ENCODE results near the gene GRB10. TPM values are rescaled to one million over a fixed set of nuclear protein-coding genes. Genes with fewer than 3 reads are reported as not detected.

Gene GRB10
- total RNA-seq, 8 experiments from 2014 or later: 14.7 to 38.6 (median 30.9) TPM

DNA sequence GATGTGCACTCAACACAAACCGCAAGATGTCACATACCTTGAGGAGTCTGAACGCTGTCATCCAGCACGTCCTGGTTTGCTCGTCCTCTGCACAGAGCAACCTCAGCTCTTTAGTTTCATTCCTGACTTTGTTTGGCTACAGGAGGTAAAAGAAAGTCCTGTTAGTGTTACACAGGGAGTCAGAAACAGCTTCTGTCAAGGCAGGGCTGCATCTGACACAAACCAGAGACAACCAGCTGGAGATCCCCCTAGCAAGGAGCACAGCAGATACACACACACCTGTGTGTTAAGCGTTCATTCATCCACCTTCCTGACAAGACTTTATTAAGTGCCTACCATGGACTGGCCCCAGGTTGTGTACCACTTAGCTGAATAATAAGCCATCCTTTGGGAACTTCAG is 170.0 kb downstream of the GRB10 start:
- Histone ChIP-seq H3K4me1 (replicated peaks in 1 of 2) (no peaks in the 10 kb centered on the region), H3K27ac (no peak overlapping the region), H3K4me3 (no peak overlapping the region)
- WGBS, 10 experiments: 80 to 100% (median 96%) methylated on average over 1 to 5 of the region's 5 CpGs; no CpG with 5 or more reads in 4 of the 10 experiments
- in situ Hi-C loops (cut with MboI; ENCODE audit: low pct_unique_long_range_greater_than_20kb in 2 of 9, low sequenced_read_pairs in 9 of 9, unreplicated experiment in 9 of 9): loop anchor here in 1 of 9 experiments (25.0 kb wide), 1 partner anchor 150 kb away; the partner anchor contains the start of gene FIGNL1
- no peak for ATAC-seq (replicated peaks in 6 of 8)

DNA sequence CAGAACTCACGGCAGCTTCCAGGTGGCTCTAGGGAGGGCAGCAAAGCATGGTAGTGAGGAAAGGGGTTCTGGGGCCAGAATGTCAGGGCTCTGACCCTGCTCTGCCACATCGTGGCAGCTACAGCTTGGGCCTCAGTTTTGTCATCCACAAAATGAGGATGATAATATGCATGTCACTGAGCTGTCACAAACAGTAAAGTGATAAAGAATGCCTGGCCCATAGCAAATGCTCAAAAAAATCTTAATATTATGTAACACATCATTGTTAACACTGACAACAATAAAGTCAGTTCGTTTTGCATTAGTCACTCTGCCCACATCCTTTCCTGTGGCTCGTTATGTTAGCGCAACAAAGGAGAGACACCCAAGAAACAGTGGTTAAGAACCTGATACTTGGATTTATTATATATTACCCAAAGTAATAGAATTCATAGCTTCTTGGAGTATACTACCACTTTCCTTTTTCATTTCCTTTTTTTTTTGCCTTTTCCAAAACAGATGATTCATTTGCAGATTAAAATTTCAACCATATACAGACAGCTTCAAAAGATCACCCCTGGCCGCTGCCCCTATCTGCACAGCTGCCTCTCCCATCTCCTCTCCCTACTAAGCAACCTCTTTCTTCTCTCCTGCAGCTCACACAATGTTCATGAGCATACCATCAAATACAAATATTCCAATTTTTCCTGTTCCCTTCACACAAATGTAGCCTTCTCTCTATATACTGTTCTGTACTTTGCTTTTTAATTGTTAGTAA is 172.0 kb downstream of the GRB10 start:
- Histone ChIP-seq H3K4me1 (replicated peaks in 1 of 2) (no peaks in the 10 kb centered on the region), H3K27ac (no peak overlapping the region), H3K4me3 (no peak overlapping the region)
- no peak for ATAC-seq (replicated peaks in 6 of 8)
- in situ Hi-C loops (cut with MboI; ENCODE audit: low pct_unique_long_range_greater_than_20kb in 2 of 9, low sequenced_read_pairs in 9 of 9, unreplicated experiment in 9 of 9): loop anchor here in 1 of 9 experiments (25.0 kb wide), 1 partner anchor 148 kb away; the partner anchor contains the start of gene FIGNL1
- 34 to 96% (median 85%) methylated on average over 3 to 6 of the region's 6 CpGs for WGBS, 10 experiments

GRCh38 chr7:50608196-50608906 is 174.3 kb downstream of the GRB10 start:
- no peak overlapping the region for H3K4me3 ChIP-seq
- no peak for ATAC-seq (replicated peaks in 6 of 8)
- in situ Hi-C loops (cut with MboI; ENCODE audit: low pct_unique_long_range_greater_than_20kb in 2 of 9, low sequenced_read_pairs in 9 of 9, unreplicated experiment in 9 of 9): loop anchor here in 1 of 9 experiments (25.0 kb wide), 1 partner anchor 146 kb away; the partner anchor contains the start of gene FIGNL1
- H3K4me1 ChIP-seq (replicated peaks in 1 of 2): peaks cover 0 to 2% of the 10 kb centered on the region in 2 donors
- no peak overlapping the region for H3K27ac ChIP-seq
- WGBS, 10 experiments: 67 to 98% (median 84%) methylated on average over 4 to 9 of the region's 9 CpGs

- 68 to 100% (median 100%) methylated on average over 1 to 6 of the region's 6 CpGs; no CpG with 5 or more reads in 1 of the 10 experiments for WGBS, 10 experiments
- in situ Hi-C loops (cut with MboI; ENCODE audit: low pct_unique_long_range_greater_than_20kb in 2 of 9, low sequenced_read_pairs in 9 of 9, unreplicated experiment in 9 of 9): loop anchor here in 1 of 9 experiments (25.0 kb wide), 1 partner anchor 145 kb away; the partner anchor contains the start of gene FIGNL1
- Histone ChIP-seq H3K4me1 (replicated peaks in 1 of 2) (peaks cover 0 to 2% of the 10 kb centered on the region in 2 donors), H3K4me3 (no peak overlapping the region), H3K27ac (no peak overlapping the region)
- ATAC-seq (replicated peaks in 6 of 8): no peak
Measured at GRCh38 chr7:50607524-50608125, 175.1 kb downstream of the GRB10 start.

DNA sequence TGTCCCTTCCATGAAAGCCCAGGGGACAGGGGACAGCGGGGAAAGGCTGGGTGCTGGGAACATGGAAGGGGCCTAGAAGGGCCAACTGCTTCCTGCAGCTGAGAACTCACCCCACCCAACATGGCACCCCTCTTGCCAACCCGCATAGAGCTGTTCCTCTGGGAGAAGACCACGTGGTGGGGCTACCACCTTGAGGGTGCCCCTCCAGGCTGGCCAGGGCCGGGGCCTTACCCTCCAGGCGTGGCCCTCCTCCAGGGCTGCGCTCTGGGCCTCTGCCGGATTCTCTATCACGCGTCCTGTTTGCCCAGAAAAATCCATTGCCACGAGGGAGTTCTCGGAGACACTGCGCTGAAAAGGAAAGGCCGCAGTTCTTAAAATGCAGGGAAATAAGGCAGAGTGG is 177.6 kb downstream of the GRB10 start:
- ATAC-seq (replicated peaks in 6 of 8): no peak
- in situ Hi-C loops (cut with MboI; ENCODE audit: low pct_unique_long_range_greater_than_20kb in 2 of 9, low sequenced_read_pairs in 9 of 9, unreplicated experiment in 9 of 9): loop anchor here in 1 of 9 experiments (25.0 kb wide), 1 partner anchor 143 kb away; the partner anchor contains the start of gene FIGNL1
- H3K27ac ChIP-seq: no peak overlapping the region
- WGBS, 10 experiments: 88 to 100% (median 100%) methylated on average over 1 to 5 of the region's 13 CpGs; no CpG with 5 or more reads in 3 of the 10 experiments
- peaks cover 0 to 2% of the 10 kb centered on the region in 2 donors for H3K4me1 ChIP-seq (replicated peaks in 1 of 2)
- no peak overlapping the region for H3K4me3 ChIP-seq

DNA sequence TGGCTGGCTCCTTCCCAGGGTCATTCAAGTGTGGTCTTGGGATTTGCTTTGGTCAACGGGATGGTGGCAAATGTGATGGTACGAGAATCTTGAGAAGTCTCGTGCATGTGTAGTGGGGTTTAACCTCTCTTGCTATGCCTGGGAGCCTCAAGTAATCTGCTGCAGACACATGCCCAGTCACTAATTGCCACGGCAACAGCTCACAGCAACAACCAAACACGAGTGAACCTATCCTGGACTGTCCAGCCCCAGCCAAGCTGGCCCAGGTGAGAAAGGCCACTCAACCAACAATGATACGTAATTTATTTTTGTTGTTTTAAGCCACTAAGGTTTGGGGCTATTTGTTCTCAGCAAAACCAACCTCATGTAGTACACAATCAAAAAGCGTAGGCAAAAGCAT is 179.4 kb downstream of the GRB10 start:
- H3K4me3 ChIP-seq: no peak overlapping the region
- in situ Hi-C loops (cut with MboI; ENCODE audit: low pct_unique_long_range_greater_than_20kb in 2 of 9, low sequenced_read_pairs in 9 of 9, unreplicated experiment in 9 of 9): loop anchor here in 1 of 9 experiments (25.0 kb wide), 1 partner anchor 141 kb away; the partner anchor contains the start of gene FIGNL1
- no peak overlapping the region for H3K27ac ChIP-seq
- peak in 1 of 8 experiments; percentile 74 for ATAC-seq (replicated peaks in 6 of 8)
- H3K4me1 ChIP-seq (replicated peaks in 1 of 2): peaks cover 0 to 2% of the 10 kb centered on the region in 2 donors
- 67 to 100% (median 90%) methylated on average over 1 to 7 of the region's 7 CpGs; no CpG with 5 or more reads in 2 of the 10 experiments for WGBS, 10 experiments

- Histone ChIP-seq H3K27ac (peak overlapping the region in 1 of 2 donors; percentile 27), H3K4me1 (replicated peaks in 1 of 2) (peaks cover 2 to 4% of the 10 kb centered on the region in 2 donors), H3K4me3 (no peak overlapping the region)
- WGBS, 10 experiments: 80 to 90% (median 84%) methylated on average over 1 to 12 of the region's 12 CpGs; no CpG with 5 or more reads in 4 of the 10 experiments
- in situ Hi-C loops (cut with MboI; ENCODE audit: low pct_unique_long_range_greater_than_20kb in 2 of 9, low sequenced_read_pairs in 9 of 9, unreplicated experiment in 9 of 9): no loop called here
- peak in 1 of 8 experiments; percentile 56 for ATAC-seq (replicated peaks in 6 of 8)
Measured at GRCh38 chr7:50599385-50599784, 183.3 kb downstream of the GRB10 start.

- Histone ChIP-seq H3K4me1 (replicated peaks in 1 of 2) (peaks cover 2 to 4% of the 10 kb centered on the region in 2 donors), H3K4me3 (no peak overlapping the region), H3K27ac (no peak overlapping the region)
- in situ Hi-C loops (cut with MboI; ENCODE audit: low pct_unique_long_range_greater_than_20kb in 2 of 9, low sequenced_read_pairs in 9 of 9, unreplicated experiment in 9 of 9): no loop called here
- ATAC-seq (replicated peaks in 6 of 8): no peak
- 67 to 100% (median 85%) methylated on average over 1 to 9 of the region's 18 CpGs; no CpG with 5 or more reads in 2 of the 10 experiments for WGBS, 10 experiments
Measured at GRCh38 chr7:50598460-50599343, 184.0 kb downstream of the GRB10 start.

GRCh38 chr7:50596484-50596883 is 186.2 kb downstream of the GRB10 start:
- peaks cover 0 to 4% of the 10 kb centered on the region in 2 donors for H3K4me1 ChIP-seq (replicated peaks in 1 of 2)
- H3K27ac ChIP-seq: no peak overlapping the region
- no peak for ATAC-seq (replicated peaks in 6 of 8)
- in situ Hi-C loops (cut with MboI; ENCODE audit: low pct_unique_long_range_greater_than_20kb in 2 of 9, low sequenced_read_pairs in 9 of 9, unreplicated experiment in 9 of 9): no loop called here
- no peak overlapping the region for H3K4me3 ChIP-seq
- 79 to 100% (median 94%) methylated on average over 1 to 4 of the region's 4 CpGs for WGBS, 10 experiments

- 19 to 95% (median 75%) methylated on average over 1 to 5 of the region's 5 CpGs; no CpG with 5 or more reads in 1 of the 10 experiments for WGBS, 10 experiments
- H3K27ac ChIP-seq: no peak overlapping the region
- H3K4me3 ChIP-seq: no peak overlapping the region
- H3K4me1 ChIP-seq (replicated peaks in 1 of 2): peaks cover 0 to 4% of the 10 kb centered on the region in 2 donors
- ATAC-seq (replicated peaks in 6 of 8): peak in 7 of 8 experiments; percentile 41 to 75 (median 53)
- in situ Hi-C loops (cut with MboI; ENCODE audit: low pct_unique_long_range_greater_than_20kb in 2 of 9, low sequenced_read_pairs in 9 of 9, unreplicated experiment in 9 of 9): no loop called here
Measured at GRCh38 chr7:50595491-50596102, 187.1 kb downstream of the GRB10 start.

DNA sequence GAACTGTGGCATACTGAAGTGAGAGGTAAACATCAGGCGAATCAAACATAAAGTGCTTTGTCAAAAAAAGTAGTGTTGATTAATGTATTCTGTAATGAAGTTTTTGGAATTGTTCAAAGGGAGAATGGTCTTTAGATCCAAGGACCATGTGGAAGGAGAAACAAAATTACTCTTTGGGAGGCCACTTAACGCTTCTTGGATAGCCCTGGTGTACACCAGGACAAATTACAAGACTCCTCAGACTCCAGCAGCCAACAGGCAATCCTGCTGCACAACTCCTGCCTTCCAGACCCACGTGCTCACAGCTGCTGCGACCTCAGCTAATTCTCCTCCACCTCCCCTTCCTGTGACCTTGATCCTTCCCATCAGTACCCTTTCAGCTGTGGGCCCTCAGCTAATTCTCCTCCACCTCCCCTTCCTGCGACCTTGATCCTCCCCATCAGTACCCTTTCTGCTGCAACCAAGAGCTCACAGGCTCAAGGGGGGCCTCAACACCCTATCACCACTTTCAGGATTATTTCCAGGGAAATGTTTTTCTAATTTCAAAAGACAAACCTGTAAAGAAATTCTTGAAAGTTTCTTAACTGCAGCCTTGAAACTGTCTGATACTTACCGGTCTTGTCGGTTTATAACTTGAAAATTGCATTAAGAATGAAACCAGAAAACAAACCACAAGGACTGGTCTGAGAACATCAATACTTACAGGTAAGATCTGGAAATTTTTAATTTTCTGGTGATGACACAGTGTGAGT is 187.8 kb downstream of the GRB10 start:
- in situ Hi-C loops (cut with MboI; ENCODE audit: low pct_unique_long_range_greater_than_20kb in 2 of 9, low sequenced_read_pairs in 9 of 9, unreplicated experiment in 9 of 9): no loop called here
- Histone ChIP-seq H3K4me3 (no peak overlapping the region), H3K4me1 (replicated peaks in 1 of 2) (peaks cover 0 to 4% of the 10 kb centered on the region in 2 donors), H3K27ac (no peak overlapping the region)
- WGBS, 10 experiments: 67 to 100% (median 95%) methylated on average over 1 to 7 of the region's 7 CpGs; no CpG with 5 or more reads in 1 of the 10 experiments
- ATAC-seq (replicated peaks in 6 of 8): no peak
